Cardiac septum (tissue), 1 donor: ENCODE data around the gene ILKAP. TPM values are rescaled to one million over a fixed set of nuclear protein-coding genes. Genes with fewer than 3 reads are reported as not detected.

Source experiments
- DNase-seq: peaks from one replicate; pipeline ENCODE4 v3.0.0-alpha.2; 2020; ENCODE audit warnings: low spot score
- intact Hi-C: fragments of 100-400 bp; cut with DNase I; formaldehyde crosslinking; loops from one replicate; pipeline ENCODE4 v1.14.0; 2022
- total RNA-seq: library from RNA; stranded (reverse); fragmentation: NEBNext Ultra II Directional; extraction: Animal tissue kit (Norgen Biotek cat#: 25700); gene quantifications from one replicate; pipeline ENCODE4 v1.2.1, GENCODE V29; 2021
- donor health status: DM: no; HTN: no; CAD: no.

ILKAP gene
- total RNA-seq, 1 donor from 2014 or later, result 29.5 TPM

GRCh38 chr2:238120463-238121298, 82.8 kb downstream of the ILKAP start:
- intact Hi-C loops, result loop anchor here (5.0 kb wide), 1 partner anchor 142 kb away; no protein-coding TSS in a partner anchor
- no peak for DNase-seq

Other genes starting within 250 kb of the ILKAP start
- gene UBE2F, start 236.7 kb downstream of the ILKAP start, total RNA-seq, result 61.0 TPM
- gene SCLY, start 142.7 kb downstream of the ILKAP start, total RNA-seq, result 8.8 TPM
- gene ESPNL, start 103.4 kb downstream of the ILKAP start, total RNA-seq, result 0.08 TPM
- gene KLHL30, start 65.0 kb downstream of the ILKAP start, total RNA-seq, result 14.3 TPM
- gene ERFE, start 44.7 kb downstream of the ILKAP start, total RNA-seq, result 0.62 TPM
- 2.7 TPM for gene HES6, start 36.3 kb upstream of the ILKAP start, total RNA-seq
- 13.0 TPM for gene PER2, start 84.9 kb upstream of the ILKAP start, total RNA-seq
- 16.3 TPM for gene TRAF3IP1, start 116.8 kb upstream of the ILKAP start, total RNA-seq
- gene ASB1, start 223.2 kb upstream of the ILKAP start, total RNA-seq, result 54.8 TPM